Fibroblast of the conjunctiva (primary cell): Measurements from ENCODE around the gene GPX4.

Experiments used
- DNase-seq: peaks from one replicate; pipeline ENCODE4 v3.0.0-alpha.2; 2010; ENCODE audit warnings: low read depth

GPX4 gene

DNA sequence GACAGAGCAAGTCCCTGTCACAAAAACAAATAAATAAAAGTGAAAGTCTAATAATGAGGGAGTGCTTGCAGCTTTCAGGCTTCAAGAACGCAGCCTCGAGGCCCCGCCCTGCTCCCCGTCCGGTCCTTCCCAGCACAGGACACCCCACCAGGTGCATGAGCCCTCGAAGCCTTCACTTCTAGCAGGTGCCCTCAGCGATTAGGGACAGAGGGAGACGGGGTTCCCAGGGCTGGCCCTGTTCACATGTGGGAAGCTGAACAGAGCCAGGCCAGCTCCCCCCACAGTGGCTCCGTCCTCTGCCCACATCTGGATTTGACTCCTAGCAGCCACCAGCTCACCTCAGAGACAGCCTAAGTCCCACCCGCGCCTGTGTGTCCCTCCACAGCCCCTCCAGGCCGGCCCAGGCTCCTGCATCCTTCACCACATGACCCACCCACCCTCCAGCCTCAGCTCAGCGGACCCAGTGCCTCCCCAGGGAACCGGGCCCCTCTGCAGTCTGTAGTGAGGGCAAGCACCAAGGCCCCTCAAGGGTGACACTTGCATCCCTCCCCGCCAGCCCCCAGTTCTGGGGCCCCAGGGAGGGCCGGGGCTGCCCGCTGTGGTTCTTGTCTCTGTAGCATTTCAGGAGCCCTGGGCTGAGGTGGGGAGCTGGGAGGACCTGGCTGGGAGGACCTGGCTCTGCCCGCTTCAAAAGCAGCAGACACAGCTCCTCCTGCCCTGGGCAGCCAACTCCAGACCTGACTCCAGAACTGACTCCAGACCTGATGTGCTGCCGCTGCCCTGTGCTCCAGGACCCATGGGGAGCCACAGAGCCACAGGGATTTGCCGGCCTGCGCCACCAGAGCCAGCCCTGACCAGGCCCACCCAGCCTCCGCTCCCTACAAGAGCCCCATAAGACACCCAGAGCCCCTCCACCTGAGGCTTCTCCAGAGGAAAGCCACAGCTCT, 27.2 kb downstream of the GPX4 start:
- DNase-seq, result no peak

DNA sequence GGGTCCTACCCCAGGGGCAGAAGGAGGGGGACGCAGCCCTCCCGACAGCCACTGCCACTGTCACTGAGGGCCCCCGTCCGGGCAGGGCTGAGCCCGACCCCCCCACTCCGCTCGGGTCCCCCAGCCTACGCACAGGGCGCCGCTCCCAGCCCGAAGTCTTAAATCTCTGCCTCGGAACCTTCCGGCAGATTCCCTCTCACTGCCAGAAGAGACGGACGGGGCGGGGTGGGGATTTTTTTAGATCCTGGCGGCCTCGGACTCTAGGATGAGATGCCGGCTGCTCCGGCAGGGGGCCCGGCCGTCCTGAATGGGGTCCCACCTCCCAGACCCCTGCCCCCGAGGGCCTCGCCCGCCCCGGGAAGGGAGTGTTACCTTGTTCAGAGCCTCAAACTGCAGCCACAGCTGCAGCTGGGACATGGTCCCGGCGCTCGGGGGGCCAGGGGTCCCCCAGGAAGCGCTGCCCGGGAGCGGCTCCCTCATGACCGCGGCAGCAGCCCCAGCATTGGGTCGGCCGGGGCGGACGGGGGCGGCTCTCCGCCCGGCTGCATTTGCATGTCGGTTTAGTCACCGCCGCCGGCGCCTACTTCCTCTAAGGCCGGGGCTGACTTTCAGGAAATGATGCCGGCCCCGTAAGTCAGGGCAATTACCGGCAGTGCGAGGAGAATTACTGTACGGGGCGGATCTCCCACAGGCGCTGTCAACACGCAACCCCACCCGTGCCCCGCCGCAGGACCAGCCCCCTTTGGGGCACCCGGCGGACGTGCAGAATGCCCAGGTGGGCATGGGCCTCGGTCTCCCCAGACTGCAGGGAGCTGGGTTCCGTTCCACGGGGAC, 28.1 kb downstream of the GPX4 start:
- peak; percentile 59 for DNase-seq

DNA sequence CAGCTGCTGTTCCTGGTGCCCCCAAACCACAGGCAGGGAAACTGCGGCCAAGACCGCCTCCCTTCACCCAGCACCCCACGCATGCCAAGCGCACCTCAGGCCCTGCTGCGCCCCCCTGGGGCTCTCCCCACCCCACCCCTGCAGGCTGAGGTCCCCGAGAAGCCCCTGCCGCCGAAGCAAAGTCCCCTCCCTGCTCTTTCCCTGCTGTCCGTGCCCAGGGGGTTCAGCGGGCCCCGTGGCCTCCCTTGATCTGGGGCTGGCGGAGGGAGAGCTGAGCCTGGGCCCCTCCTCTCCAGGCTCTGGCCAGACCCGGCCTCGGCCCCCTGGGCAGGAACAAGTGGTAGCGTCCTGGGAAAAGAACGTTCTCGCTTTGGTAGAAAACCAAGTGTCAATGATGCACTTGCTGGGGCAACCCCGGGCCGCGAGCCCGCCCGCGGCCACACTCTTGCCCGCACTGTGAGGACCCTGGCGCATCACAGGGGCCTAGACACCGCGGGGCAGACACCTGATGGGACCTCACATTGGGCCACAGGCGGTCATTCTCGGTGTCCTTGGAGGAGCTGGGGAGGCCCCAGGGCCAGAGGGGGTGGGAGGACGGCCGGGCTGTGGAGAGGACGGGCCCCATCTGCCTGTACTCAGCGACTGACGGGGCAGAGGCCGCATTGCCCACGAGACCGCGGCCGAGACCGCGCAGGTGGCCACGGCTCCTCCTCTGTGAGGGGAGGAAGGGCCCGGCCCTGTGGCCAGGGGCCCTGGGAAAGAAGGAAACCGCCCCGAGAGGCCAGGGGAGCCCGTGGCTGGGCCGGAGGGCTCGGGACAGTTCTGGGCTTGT, 29.0 kb downstream of the GPX4 start:
- DNase-seq, result no peak

DNA sequence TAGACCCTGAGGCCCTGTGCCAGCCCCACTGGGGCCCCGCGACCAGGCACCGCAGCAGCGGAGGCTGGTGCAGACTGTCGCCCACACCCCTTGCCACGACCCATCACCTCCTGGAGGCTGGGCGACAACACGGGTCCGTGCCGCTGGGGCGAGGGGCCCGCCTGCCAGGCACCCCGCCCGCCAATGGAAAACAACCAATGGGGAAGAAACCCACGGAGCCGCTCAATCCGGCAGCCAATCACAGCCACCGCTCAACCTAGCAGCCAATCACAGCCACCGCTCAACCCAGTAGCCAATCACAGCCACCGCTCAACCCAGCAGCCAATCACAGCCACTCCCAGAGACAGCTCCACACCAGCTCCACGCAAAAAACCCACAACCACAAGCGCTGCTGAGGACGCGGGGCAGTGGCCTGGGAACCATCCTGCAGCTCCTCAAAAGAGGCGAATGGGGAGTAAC, 29.7 kb downstream of the GPX4 start:
- no peak for DNase-seq

DNA sequence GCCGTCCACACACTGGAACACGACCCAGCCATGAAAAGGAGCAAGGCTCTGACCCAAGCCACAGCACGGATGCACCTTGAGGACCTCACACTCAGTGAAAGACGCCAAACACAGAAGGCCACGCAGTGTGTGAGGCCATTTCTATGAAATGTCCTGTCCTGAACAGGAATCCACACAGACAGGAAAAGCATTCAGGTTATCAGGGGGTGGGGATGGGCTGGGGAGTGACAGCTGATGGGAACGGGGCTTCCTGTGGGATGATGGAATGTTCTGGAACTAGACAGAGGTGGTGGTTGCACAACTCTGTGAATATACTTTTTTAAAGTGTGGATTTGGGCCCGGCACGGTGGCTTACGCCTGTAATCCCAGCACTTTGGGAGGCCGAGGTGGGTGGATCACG, 30.6 kb downstream of the GPX4 start:
- DNase-seq, result no peak

DNA sequence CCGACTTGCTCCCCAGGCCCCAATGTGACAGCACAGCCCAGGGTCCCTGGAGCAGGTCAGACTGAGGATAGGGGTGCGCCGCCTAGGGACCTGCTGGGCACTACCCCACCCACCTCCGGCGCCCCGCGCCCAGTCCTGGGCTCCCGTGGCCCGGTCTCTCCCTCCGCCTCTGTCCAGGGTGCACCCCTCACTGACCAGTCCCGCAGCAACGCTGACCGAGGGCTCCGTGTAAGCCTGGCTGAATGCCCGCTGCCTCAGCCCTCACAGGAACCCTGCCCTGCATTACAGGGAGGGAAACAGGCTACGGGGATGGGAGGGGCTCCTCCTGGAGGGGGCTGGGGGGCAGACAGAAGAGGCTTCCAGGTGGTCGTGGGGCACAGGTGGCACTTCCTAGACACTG, 31.7 kb downstream of the GPX4 start:
- no peak for DNase-seq

DNA sequence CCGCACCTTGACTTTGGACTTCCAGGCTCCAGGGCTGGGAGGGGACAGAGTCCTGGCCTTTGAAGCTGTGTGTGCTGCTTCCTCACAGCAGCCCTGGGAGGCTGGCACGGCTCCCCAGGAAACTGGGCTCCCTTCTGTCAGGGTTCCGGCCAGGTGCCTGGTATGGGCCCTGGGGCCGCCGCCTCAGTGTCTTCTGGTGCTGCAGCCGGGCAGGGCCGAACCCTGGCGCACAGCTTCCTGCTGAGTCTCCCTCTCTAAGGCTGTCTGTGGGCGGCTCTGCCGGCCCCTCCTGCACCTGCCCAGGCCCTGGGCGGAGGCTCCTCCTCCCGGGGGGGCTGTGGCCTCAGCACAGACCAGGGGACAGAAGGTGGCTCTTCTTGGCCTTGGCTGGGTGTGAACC, 32.4 kb downstream of the GPX4 start:
- no peak for DNase-seq

DNA sequence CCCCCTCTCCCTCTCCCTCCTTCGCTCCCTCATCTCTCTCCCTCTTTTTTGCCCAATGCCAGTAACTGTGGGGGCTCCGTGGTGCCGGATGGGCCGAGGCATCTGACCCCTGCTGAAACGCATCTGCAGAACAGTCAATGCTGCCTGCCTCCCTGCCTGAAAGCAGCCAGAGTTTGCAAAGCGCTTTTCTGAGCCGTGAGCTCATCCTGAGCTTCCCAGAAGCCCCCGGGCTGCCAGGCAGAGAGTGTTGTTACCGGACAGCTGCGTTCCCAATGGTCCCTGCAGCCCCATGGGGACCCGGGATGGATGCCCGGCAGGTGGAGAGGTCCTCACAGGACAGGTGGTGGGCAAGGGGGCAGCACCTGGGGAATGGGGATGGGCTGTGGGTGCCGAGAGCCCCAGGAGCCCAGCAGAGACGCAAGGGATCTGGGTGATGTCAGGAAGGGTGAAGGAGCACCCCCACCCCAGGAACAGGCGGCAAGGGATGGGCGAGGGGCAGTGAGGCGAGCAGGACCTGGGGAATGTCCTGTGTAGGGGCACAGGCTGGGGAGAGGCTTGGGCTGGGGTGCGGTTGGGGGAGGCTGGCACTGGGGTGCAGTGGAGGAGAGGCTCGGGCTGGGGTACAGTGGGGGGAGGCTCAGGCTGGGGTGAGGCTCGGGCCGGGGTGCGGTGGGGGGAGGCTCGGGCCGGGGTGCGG, 33.0 kb downstream of the GPX4 start:
- DNase-seq, result no peak

DNA sequence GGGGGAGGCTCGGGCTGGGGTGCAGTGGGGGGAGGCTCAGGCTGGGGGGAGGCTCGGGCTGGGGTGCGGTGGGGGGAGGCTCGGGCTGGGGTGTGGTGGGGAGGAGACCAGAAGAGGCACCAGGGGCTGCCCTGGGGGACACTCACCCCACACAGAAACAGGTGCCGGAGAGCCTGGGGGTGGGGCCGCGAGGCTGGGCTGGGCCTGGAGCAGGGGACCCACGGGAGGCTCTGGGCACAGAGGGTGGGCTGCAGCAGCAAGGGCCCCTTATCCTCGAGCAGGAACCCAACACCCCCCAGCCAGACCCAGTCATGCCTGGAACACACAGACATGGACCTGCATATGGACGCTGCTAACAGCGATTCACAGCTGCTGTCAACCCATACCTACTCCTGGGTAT, 34.3 kb downstream of the GPX4 start:
- no peak for DNase-seq

DNA sequence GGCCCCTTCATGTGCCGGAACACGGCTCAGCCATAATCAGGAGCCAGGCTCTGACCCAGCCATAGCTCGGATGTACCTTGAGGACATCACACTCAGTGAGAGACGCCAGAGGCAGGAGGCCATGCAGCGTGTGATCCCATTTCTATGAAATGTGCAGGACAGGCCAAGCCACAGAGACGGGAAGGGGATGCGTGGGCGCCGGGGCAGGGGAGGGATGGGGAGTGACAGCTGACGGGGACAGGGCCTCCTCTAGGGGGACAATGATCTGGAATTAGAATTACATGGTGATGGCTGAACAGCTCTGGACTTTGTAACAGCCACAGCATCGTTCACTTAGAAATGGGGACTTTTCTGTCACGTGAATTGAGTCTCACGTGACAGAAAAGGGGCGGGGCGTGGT, 35.3 kb downstream of the GPX4 start:
- no peak for DNase-seq

DNA sequence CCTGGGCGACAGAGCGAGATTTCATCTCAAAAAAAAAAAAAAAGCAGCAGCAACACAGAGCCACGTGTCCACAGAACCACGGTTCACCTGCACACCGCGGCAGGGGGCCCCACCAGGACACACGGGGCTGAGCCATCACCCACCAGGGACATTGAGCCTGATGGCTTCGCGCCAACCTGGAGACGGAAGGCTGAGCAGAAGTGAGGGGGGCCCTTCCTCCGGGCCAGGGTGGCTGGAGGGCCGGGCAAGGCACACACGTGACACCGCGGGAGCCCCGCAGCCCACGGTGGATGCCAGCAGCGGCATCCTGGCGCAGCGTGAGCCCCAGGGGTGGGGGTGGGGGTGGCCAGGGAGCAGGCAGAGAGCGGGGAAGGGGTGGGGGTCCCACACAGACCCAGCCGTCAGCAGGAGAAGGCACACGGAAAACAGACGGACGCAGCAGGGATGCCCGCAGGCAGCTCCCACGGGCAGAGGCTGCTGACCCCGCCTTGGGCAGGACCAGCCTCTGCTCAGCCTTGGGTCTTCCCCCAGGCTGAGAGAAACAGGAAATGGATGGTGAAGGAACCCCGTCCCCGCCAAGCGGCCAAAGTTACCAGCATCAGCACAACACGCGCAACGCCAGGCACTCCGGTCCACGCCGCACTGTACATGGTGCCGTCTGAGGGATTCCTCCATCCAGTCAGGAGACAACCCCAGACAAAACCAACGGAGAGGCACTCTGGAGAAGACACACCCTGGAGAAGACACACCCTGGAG, 36.7 kb downstream of the GPX4 start:
- no peak for DNase-seq

DNA sequence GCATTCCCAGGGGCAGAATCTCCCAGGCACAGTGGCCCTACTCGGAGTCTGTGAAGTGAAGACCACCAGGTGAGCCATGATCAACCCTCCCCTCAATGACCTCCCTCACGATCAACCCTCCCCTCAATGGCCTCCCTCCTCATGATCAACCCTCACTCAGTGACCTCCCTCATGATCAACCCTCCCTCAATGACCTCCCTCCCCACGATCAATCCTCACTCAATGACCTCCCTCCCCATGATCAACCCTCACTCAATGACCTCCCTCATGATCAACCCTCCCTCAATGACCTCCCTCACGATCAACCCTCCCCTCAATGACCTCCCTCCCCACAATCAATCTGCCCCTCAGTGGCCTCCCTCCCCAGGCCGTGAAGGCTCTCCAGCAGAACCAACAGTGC, 38.1 kb downstream of the GPX4 start:
- no peak for DNase-seq

DNA sequence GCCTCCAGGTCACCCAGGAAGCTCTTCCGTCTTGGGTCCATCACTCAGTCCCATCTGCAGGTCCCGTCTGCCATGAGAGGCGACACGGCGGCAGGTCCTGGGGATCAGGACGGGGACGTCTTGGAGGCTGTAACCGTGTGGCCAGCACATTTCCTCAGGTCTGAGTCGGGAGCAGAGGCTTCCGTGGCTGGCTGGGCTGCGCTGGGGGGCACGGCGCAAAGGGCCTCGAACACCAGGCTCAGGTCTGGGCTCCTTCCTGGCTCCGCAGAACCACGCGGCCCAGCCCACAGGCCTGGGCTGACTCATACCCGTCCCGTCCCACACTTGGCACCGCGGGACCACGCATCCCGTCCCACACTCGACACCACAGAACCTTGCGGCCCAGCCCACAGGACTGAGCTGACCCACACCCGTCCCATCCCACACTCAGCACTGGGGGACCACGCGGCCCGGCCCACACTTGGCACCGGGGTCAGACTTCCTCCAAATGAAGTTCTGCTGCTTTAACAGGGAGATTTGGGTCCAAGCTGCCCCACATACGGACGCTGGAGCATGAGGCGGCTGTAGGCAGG, 40.1 kb downstream of the GPX4 start:
- DNase-seq, result no peak

DNA sequence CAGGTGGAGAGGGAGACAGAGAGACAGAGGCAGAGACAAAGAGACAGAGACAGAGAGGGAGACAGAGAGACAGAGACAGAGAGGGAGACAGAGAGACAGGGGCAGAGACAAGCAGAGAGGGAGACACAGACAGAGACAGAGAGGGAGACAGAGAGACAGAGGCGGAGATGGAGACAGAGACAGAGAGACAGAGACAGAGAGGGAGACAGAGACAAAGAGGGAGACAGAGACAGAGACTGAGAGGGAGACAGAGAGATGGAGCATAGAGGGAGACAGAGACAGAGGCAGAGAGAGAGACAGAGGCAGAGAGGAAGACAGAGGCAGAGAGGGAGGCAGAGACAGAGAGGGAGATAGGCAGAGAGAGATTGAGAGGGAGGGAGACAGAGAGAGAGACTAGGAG, 40.9 kb downstream of the GPX4 start:
- DNase-seq, result no peak

DNA sequence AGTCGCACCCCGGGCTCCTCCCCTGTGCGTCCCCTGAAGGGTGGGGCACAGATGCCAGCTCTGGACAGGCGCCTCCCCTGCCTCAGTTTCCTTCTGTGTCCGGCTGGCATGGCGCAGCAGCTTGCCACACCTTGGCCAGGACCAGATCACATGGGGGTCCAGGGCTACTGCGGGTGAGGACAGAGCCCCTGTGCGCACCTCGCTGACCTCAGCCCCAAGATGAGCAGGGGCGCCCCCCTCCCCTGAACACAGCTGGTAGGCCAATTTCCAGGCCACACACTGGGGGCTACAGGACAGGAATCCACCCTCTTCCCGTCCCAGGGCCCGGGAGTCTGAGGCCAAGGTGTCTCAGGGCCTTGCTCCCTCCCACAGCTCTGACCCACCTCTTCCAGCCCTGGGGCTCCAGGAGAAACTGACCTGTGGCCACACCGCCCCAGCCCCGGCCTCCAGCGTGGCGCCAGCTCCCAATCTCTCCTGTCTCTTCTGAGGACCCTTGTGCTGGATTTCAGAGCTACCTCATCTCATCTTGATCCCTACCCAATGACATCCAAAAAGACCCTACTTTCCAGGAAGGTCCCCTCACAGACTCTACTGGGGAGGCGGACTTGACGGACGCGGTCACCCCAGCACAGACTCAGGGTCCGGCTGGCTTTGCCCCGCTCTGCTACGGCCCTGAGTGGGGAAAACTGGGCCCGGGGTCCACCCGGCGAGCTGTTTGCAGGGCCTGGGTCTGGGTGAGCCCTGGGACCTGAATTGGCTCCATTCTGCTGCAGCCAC, 42.0 kb downstream of the GPX4 start:
- DNase-seq, result no peak

DNA sequence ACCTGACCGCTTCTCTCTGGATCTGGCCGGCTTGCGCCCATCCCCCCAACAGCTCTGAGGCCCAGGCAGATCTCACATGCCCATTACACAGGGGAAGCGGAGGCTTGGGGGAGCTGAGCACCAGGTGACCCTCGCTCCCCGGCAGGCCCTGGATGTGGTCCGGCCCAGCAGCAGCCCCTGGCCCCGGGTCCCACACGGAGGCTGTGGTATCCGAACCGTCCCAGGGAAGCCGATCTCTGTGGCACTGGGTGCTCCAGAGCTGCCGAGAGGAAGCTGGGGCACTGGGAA, 42.6 kb downstream of the GPX4 start:
- DNase-seq, result no peak

DNA sequence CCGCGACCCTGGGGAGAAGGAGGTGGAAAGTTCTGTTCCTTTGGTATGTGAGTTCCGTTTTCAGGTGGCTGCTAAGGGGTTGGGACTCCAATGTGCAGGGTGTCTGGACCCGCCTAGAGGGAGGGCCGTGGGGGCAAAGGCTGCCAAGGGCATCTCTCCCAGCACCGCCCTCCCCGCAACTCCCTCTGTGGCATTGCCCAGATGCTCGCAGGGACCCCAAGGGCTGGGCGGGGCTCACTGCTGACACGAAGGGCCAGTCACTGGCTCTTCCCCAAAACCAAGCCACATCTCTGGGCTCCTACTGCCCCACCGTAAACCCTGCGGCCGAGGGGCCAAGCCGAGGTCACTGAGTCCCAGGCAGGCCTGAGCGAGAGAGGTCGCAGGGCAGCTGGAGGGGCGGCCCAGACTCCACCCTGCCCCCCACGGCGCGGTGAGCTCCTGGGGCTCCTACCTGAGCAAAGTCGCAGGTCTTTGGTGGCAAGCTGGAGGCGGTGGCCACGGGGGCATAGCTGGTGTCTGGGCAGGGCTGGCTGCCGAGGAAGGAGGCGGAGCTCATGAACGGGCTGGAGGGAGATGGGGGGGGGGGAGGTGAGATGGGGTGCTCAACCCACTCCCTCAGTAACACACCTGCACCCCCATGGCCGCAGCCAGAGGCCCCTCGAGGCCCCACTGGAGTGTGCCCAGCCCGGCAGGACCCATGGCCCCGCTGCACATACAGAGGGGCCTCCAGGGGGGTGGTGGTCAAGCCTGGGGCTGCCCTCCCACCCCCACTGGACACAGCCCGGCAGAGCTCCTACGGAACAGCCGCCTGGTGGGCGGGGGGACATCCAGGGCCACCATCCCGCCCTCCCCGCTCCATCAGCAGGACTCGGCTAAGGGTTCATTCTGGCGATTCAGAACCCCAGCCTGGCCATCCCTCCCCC, 43.3 kb downstream of the GPX4 start:
- DNase-seq, result no peak

DNA sequence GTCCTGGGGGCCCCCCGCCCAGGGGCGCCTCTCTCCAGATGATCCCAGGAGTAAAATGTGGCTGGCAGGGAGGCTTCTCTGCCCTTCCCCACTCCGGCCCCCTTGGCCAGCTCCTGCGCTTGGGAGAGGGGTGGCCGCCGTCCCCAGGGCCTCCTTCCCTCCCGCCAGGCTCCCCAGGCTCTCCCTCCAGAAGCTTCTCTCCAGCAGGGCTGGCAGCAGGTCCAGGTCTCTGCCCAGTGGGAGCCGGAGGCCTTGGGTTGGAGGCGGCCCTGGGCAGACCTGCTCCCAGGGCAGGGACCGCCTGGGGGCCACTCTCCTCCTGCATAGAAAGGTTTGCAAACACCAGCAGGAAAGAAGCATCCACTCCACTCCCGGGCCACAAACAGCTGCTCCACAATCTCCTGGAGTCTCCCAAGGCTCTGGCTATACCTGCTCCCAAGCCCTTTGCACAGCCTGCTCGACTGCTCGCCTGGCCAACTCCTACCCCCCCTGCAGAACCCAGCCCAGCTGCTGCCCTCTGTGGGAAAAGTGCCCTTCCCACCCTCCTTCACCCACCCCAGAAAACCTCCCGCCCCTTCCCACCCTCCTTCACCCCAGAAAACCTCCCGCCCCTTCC, 44.2 kb downstream of the GPX4 start:
- no peak for DNase-seq
